Vagina (tissue), 2 donors: Measurements from ENCODE around the gene CDK14. TPM values are rescaled to one million over a fixed set of nuclear protein-coding genes. Genes with fewer than 3 reads are reported as not detected.
"Not testable (repeated sequence)": the region's sequence is repeated elsewhere in the genome, so short reads cannot be mapped to it uniquely, and the experiment has no call there.

ENCODE experiments used
- DNase-seq, 2 donors: peaks; one replicate each; pipeline ENCODE4 v3.0.0-alpha.2; 2017; ENCODE audit errors: extremely low spot score in 2 of 2
- H3K27ac ChIP-seq: fragments of 200-600 bp; sonication (generic); one replicate; pipeline ENCODE4 v1.5.1; 2019
- H3K27me3 ChIP-seq: fragments of 200-600 bp; sonication (generic); one replicate; pipeline ENCODE4 v1.5.1; 2019
- H3K36me3 ChIP-seq, 2 donors: fragments of 200-600 bp; sonication (generic); one replicate each; pipeline ENCODE4 v1.5.1; 2017 to 2019
- H3K4me1 ChIP-seq: fragments of 200-600 bp; sonication (generic); one replicate; pipeline ENCODE4 v1.5.1; 2019
- H3K4me3 ChIP-seq, 2 donors: fragments of 200-600 bp; sonication (generic); 1 replicate in 1 of 2; 2 replicates in 1 of 2; pipeline ENCODE4 v1.5.1; 2016 to 2019
- H3K9me3 ChIP-seq: fragments of 200-600 bp; sonication (generic); one replicate; pipeline ENCODE4 v1.5.1; 2019
- POLR2A ChIP-seq, 2 donors: fragments of 450-650 bp; IDR thresholded peaks; one replicate each; pipeline ENCODE4 v1.6.1; 2017; ENCODE audit warnings: antibody characterized with exemption in 2 of 2, mild to moderate bottlenecking in 2 of 2, moderate library complexity in 2 of 2
- POLR2AphosphoS5 ChIP-seq, 2 donors: sonication (generic); formaldehyde crosslinking; IDR thresholded peaks; one replicate each; pipeline ENCODE4 v1.9.0; 2017; ENCODE audit warnings: antibody characterized with exemption in 2 of 2, mild to moderate bottlenecking in 2 of 2, low read depth in 1 of 2; ENCODE audit not compliant: insufficient read depth in 1 of 2
- intact Hi-C: fragments of 100-400 bp; cut with DNase I; formaldehyde crosslinking; loops from one replicate; pipeline ENCODE4 v1.15.1; 2023
- total RNA-seq: library from RNA; depleted of rRNA; stranded (reverse); fragments of >200 nt; gene quantifications from one replicate; pipeline ENCODE4 v1.2.3, GENCODE V29; 2016
- TF ChIP-seq, protein P1 (sequence below), 3 experiments: fragments of 450-650 bp in 2 of 3; fragments of 200-600 bp in 1 of 3; sonication (generic) in 1 of 3; IDR thresholded peaks; one replicate each; pipeline ENCODE4 v1.5.1; 2017 to 2019; ENCODE audit warnings: antibody characterized with exemption in 3 of 3, mild to moderate bottlenecking in 2 of 3, moderate library complexity in 2 of 3

The CDK14 gene
- total RNA-seq, 1 donor from 2014 or later = 21.6 TPM

DNA sequence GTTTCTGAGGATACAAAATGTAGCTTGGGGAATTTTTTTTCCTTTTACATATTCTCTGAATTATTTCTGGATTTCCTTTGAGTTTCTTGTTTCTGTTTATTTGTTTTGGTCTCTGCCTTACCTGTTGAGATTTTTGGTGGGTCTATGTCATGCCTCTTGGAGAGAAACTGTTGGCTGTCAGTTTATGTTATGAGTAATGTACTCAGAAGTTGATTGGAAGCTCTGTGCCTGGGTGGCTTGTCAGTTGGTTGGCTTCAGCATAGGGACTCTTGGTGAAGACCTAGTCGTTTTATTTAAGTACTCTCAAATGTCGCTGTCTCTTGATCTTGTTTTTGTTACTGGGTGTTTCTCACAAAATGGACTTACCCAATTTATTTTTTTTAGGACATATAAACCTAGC is 132.4 kb downstream of the CDK14 start:
- TF ChIP-seq, protein P1, sequence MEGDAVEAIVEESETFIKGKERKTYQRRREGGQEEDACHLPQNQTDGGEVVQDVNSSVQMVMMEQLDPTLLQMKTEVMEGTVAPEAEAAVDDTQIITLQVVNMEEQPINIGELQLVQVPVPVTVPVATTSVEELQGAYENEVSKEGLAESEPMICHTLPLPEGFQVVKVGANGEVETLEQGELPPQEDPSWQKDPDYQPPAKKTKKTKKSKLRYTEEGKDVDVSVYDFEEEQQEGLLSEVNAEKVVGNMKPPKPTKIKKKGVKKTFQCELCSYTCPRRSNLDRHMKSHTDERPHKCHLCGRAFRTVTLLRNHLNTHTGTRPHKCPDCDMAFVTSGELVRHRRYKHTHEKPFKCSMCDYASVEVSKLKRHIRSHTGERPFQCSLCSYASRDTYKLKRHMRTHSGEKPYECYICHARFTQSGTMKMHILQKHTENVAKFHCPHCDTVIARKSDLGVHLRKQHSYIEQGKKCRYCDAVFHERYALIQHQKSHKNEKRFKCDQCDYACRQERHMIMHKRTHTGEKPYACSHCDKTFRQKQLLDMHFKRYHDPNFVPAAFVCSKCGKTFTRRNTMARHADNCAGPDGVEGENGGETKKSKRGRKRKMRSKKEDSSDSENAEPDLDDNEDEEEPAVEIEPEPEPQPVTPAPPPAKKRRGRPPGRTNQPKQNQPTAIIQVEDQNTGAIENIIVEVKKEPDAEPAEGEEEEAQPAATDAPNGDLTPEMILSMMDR (IDR thresholded peaks at IDR 0.05) = no peak
- no peak for TF ChIP-seq POLR2A (IDR thresholded peaks at IDR 0.05)
- TF ChIP-seq POLR2AphosphoS5 (IDR thresholded peaks at IDR 0.05; ENCODE audit: insufficient read depth in 1 of 2, low read depth in 1 of 2) = no peak
- Histone ChIP-seq H3K4me1 (no peaks in the 10 kb centered on the region), H3K27ac (no peak overlapping the region), H3K27me3 (no peaks in the 10 kb centered on the region), H3K4me3 (no peak overlapping the region), H3K36me3 (no peaks in the 10 kb centered on the region), H3K9me3 (no peaks in the 10 kb centered on the region)
- no peak for DNase-seq
- intact Hi-C loops = no loop called here

DNA sequence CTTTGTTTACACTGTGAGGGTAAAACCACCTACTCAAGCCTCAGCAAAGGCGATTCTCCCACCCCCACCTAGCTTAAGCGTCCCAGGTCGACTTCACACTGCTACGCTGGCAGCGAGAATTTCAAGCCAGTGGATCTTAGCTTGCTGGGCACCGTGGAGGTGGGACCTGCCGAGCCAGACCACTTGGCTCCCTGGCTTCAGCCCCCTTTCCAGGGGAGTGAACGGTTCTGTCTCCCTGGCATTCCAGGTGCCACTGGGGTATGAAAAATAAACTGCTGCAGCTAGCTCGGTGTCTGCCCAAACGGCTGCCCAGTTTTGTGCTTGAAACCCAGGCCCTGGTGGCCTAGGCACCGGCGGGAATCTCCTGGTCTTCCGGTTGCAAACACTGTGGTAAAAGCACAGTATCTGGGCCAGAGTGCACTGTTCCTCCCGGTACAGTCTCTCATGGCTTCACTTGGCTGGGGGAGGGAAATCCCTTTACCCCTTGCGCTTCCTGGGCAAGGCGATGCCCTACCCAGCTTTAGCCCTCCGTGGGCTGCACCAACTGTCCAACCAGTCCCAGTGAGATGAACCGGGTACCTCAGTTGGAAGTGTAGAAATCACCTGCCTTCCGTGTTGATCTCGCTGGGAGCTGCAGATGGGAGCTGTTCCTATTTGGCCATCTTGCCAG is 139.6 kb downstream of the CDK14 start:
- intact Hi-C loops, H3K36me3 ChIP-seq, H3K27ac ChIP-seq, H3K27me3 ChIP-seq, H3K9me3 ChIP-seq, H3K4me1 ChIP-seq, H3K4me3 ChIP-seq, DNase-seq: not testable (repeated sequence)

DNA sequence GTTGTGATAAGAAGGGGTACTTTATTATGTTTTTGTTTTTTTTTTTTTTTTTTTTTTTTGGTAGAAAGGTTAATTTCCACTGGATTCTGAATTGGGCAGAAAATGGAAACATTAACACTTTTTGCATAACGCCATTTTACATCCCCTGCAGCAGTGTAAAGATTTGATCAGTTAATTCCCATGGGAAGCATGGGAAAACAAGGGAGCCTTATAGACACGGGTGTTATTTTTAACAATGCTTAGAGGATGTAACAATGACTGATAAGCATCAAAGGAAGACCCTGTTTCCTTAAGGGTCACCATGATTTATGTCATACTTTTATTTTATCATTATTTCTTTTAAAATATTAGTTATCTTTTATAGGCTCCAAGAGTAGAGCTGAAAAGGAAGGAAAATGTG is 140.2 kb downstream of the CDK14 start:
- no peak for DNase-seq
- Histone ChIP-seq H3K27me3 (no peaks in the 10 kb centered on the region), H3K9me3 (no peaks in the 10 kb centered on the region), H3K4me3 (no peak overlapping the region), H3K36me3 (no peaks in the 10 kb centered on the region), H3K27ac (no peak overlapping the region), H3K4me1 (no peaks in the 10 kb centered on the region)
- intact Hi-C loops = no loop called here
- TF ChIP-seq POLR2A (IDR thresholded peaks at IDR 0.05) = no peak
- TF ChIP-seq, protein P1 (IDR thresholded peaks at IDR 0.05) = no peak
- TF ChIP-seq POLR2AphosphoS5 (IDR thresholded peaks at IDR 0.05; ENCODE audit: insufficient read depth in 1 of 2, low read depth in 1 of 2) = no peak

DNA sequence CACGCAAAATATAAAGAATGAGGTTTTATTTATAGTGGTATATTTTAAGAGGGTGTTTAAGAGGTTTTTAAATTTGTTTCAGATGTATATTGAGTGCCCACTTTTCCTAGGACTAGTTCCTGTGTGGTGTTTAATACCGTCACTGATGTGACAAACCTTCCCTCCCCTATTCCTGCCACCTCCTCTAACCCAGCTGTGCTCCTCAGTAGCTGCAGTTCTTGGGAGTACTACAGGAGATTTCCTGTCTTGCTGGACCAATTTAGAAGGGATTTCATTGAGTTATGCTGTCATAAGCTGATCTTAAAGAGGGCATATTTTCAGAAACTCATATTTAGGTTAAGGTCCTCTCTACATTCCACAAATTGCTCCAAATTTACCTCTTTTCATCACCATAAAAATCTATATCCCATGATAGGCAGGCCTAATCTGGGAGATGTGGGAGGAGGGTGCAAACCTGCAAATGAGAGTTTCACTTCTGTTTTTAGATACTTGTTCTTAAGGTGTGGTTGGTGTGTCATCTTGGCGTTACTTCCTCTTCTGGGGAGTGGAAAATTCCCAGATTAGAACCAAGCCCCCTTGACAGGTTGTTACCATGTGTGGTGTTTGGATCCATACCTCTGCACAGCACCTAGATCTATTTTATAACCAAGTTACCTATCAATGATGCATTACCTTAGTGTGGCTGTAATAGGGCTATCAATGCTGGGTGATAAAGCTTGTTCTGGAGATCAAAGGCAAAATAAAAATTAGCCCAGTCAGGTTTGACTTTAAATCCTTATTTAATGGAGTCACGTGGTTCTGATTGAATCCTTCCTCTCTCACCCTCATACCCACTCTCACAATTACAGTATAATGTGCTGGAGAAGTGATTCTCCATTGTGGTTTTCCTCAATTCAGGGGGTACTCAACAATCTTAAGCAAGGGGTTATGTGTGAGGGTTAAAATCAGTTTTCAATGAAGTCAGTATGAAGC is 141.1 kb downstream of the CDK14 start:
- Histone ChIP-seq H3K36me3 (no peaks in the 10 kb centered on the region), H3K4me1 (no peaks in the 10 kb centered on the region), H3K27me3 (no peaks in the 10 kb centered on the region), H3K4me3 (no peak overlapping the region), H3K27ac (no peak overlapping the region), H3K9me3 (no peaks in the 10 kb centered on the region)
- TF ChIP-seq POLR2A (IDR thresholded peaks at IDR 0.05) = no peak
- no peak for TF ChIP-seq POLR2AphosphoS5 (IDR thresholded peaks at IDR 0.05; ENCODE audit: insufficient read depth in 1 of 2, low read depth in 1 of 2)
- TF ChIP-seq, protein P1 (IDR thresholded peaks at IDR 0.05) = no peak
- no peak for DNase-seq
- intact Hi-C loops = no loop called here

DNA sequence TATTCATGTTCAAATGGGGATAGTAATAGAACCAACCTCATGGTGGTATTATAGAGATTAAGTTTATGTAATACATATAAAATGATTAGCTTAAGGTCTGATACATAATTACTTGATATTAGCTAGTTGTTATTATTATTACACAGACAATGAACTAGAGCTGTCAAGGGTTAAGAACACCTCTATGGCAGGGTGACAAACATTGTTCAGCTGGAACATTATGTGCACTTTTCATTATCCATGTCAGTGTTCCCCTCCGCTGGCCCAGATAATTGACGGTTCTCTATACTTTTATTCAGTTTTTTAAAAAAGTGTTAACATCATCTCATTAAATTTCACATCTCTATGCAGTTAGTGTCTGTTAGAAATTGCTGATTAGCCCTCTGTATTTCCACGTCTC is 142.1 kb downstream of the CDK14 start:
- no peak overlapping the region for H3K27ac ChIP-seq
- no peaks in the 10 kb centered on the region for H3K27me3 ChIP-seq
- H3K36me3 ChIP-seq = no peaks in the 10 kb centered on the region
- no peak overlapping the region for H3K4me3 ChIP-seq
- no peaks in the 10 kb centered on the region for H3K9me3 ChIP-seq
- TF ChIP-seq POLR2A (IDR thresholded peaks at IDR 0.05) (no peak), POLR2AphosphoS5 (IDR thresholded peaks at IDR 0.05; ENCODE audit: insufficient read depth in 1 of 2, low read depth in 1 of 2) (no peak)
- TF ChIP-seq, protein P1 (IDR thresholded peaks at IDR 0.05) = no peak
- H3K4me1 ChIP-seq = no peaks in the 10 kb centered on the region
- DNase-seq = no peak
- intact Hi-C loops = no loop called here
